ENCODE results near the gene EDAR. TPM values are rescaled to one million over a fixed set of nuclear protein-coding genes. Genes with fewer than 3 reads are reported as not detected.

EDAR gene
- total and polyA plus RNA-seq, 2 of the 8 experiments (the other 6 are each of a cell fraction or from before 2014, with no cell fraction given), result not detected

GRCh38 chr2:108911807-108912628 lies 77.0 kb downstream of the EDAR start (continued):
- no peak for TF ChIP-seq SP2 (IDR thresholded peaks at IDR 0.05; ENCODE audit: low read length)

All from H1 (cell line).